Amygdala (tissue), 56 donors: ENCODE measurements around the gene MAN1B1.
A peak's percentile ranks its signal among the peaks of the same experiment; 100 is the strongest.
"Not testable (repeated sequence)": the region's sequence is repeated elsewhere in the genome, so short reads cannot be mapped to it uniquely, and the experiment has no call there.

Experiments used
- DNase-seq, 56 donors: peaks; one replicate each; lab custom pipeline; 2025; lab: John Stamatoyannopoulos, UW

MAN1B1 gene

GRCh38 chr9:137051145-137051724 is 35.5 kb upstream of the MAN1B1 start:
- DNase-seq: no peak

DNA sequence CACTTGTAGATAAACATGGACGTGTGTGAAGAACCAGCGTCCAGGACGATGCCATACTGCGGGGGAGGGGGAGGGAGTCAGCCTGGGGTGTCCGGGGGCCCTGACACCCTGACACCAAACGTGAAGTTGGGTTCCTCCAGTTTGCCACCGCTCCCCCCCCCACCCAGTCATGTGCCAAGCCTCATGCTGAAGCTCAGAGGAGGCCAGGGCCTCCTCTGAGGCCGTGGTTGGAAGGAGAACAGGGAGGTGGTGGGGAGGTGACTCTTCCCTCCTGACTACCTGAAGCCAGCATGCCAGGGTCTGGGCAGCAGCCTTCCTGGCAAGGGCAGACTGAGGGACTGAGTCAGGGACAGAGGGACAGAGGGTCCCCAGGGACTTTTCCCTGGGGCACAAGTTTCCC is 34.5 kb upstream of the MAN1B1 start:
- DNase-seq: no peak

GRCh38 chr9:137052998-137053943 is 33.5 kb upstream of the MAN1B1 start:
- no peak for DNase-seq

DNA sequence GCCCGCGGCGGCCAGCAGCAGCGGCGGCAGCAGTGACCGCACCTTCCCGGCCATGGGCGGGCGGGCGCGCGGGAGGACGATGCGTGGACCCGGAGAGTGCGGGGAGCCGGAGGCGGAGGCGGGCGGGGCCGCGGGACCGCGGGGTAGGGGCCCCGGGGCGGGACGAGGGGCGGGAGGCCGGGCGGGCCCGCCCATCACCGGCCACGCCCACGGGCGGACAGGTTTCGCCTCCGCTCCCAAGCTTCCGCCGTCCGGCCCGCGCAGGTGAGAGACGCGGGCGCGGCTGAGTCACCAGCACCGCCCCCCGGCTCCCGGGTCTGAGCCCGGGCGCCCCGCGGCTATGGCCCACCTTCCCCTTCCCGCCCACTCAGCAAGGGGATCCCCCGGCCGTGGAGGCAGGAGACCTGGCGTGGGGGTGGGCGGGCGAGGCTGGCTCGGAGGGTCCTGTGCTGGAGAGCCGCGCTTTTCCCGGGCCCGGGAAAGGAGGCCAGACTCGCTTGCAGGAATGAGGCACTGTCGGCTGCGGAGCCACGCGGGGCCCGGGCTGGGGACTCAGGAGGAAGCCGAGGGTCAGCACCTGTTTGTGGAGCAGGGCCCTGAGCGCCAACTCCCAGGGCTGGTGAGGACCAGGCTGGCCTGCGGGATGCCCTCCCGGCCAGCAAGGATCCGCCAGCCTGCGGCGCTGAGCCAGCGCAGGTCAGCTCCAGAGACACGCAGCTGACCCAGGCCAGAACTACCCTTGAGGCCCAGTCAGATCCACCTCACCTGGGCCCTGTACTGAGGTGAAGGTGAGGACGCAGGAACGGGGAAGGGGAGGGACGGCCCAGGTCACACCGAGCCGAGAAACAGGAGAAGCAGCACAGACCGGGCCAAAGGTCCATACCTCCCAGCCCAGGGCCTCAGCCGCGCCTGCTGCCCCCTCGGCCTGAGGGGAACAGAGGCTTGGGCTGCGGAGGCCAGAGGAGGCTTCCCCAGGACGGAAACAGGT is 32.5 kb upstream of the MAN1B1 start, which contains the start of gene ENTPD2:
ENTPD2 (minus strand) TSS at position 118 of the 988 bp plus-strand sequence; CDS start at position 54, 64 bp downstream.
- peak in 2 of 56 donors; percentile 30 to 35 for DNase-seq

DNA sequence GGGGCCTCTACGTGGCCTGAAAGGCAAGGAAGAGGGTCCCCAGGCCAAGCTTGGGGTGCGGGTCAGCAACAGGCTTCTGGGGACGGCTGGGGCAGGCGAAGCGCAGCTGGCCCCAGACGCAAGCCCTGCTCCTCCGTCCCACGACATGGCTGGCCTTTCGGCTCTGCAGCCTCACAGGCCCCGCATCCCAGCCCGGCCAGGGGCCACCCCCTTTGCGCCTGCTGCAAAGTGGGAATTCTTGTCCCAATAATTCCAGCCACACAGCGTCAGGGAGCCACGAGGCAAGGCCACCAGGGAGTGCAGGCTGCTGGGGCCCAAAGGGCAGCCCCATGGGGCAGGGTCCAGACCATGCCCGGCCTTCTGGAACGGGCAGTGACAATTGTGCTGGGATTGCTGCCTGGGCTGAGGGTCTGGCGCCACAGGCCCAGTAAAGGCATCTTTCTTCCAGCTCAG is 31.8 kb upstream of the MAN1B1 start:
- peak in 31 of 56 donors; percentile 34 to 90 (median 75) for DNase-seq

DNA sequence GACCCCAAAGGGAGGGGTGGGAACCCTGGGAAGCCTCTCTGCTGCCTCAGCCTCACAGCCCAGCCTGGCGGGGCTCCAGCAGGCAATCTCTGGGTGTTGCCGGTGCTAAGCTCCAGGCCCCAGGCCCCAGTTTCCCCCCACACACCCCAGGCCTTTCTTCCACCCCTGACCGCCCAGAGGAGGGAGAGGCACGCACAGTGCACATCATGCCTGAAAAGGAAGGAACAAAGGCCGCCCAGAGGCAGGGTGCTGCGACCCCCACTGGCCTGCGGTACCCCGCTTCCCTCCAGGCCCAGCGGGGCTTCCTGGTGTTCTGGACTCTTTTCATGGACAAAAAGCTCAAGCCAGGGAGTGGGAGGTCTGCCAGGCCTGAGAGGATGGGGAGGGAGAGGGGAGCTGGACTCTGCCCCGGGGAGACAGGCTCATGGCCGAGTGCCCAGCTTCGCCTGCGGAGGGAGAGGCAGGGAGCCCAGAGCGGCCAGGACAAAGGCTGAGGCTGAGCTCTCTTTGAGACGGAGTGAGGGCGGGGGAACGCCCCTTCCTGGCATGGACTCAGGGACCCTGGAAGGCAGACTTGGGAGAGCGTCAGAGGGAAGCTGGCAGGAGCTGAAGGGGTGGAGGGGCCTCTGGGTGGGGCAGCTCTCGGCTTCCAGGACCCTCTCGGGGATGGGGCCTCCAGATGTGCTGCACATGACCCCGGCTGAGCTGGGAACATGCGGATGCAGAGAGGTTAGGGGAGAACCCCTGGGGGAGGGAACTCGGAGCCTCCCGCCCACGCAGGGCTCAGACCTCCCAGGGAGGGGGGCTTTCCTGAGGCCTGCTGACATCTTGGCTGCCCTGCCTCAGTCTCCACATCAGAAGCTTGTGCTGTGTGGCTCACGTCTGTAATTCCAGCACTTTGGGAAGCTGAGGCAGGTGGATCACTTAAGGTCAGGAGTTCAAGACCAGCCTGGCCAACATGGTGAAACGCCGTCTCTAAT is 31.1 kb upstream of the MAN1B1 start:
- DNase-seq: peak; percentile 42 to 97 (median 91)

GRCh38 chr9:137056739-137057415 is 29.9 kb upstream of the MAN1B1 start:
- no peak for DNase-seq

DNA sequence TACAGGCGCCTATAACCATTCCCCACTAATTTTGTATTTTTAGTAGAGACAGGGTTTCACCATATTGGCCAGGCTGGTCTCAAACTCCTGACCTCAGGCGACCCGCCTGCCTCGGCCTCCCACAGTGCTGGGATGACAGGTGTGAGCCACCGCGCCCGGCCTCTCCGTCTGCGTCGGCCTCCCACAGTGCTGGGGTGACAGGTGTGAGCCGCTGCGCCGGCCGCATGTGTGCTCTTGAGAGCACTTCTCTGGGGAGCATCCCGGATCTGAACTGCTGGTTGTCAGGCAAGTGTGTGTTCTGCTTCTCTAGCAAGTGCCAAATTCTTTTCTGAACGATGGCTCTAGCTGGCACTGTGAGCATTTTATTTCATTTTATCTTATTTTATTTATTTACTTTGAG is 29.2 kb upstream of the MAN1B1 start:
- DNase-seq: no peak

GRCh38 chr9:137058521-137059234 is 28.1 kb upstream of the MAN1B1 start:
- no peak for DNase-seq

DNA sequence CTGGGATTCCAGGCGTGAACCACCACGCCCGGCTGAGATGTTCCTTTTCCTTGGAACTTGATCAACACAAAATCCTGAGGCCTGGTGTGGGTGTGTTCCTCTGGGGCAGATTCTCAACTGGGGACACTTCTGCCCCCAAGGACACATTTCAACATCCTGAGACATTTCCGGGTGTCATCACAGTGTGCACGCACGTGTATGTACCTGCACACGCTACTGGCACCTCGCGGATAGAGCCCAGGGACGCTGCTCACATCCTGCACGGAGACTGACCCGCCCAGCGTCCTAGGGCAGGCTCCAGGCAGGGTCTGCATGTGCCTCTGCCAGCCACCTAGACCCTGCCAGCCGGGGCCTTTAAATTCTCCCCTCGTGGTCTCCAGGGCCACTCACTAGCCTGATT is 24.4 kb upstream of the MAN1B1 start:
- DNase-seq: no peak

DNA sequence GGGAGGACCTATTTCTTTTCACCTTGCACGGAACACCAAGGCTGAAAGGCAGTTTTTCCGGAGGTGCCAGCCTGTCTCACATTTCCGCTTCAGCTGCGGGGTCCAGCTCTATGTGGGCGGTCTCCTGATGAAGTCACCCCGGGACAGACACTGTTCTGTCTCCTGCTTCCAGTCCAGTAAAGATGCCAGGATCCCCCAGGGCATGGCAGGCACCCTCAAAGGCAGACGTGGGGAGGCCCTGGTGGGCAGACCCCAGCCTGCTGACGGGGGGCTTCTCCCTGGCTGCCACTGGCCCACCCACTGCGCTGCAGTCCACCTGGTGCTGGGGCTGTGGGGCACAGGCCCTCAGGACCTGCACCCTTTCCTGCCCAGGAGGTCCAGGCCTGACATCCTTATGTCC is 24.0 kb upstream of the MAN1B1 start:
- DNase-seq: not testable (repeated sequence)

DNA sequence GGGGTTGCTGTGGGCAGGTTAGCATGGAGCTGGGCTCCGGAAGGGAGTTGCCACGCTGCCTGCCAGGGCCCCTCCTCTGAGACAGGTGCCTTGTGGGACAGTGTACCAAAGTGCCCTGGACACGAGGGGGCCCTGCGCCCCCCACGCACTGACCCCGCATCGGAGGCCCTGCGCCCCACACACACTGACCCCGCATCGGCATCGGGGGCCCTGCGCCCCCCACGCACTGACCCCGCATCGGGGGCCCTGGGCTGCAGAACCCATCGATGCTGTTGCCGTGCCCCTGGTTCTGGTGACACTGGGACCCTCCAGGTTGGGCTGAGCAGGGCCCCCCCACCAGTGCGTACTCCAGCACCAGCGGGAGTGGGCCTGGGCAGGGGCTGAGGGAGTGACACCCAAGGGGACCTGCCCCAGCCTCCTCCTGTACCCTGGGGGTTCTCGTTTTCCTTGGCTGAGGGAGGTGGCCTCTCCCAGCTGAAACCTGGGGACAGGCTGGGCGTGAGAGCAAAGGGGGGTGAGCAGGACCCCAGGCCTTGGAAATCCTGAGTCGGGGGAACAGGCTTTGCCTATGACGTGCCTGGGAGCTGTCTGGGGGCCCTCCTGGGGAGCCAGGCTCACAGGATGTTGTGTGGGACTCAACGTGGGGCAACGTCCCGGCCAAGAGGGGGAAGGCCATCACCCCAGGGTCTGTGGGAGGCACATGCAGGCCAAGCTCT is 23.3 kb upstream of the MAN1B1 start:
- DNase-seq: no peak

- peak in 39 of 56 donors; percentile 9 to 77 (median 41) for DNase-seq
Measured at GRCh38 chr9:137064027-137064879, 22.5 kb upstream of the MAN1B1 start.

DNA sequence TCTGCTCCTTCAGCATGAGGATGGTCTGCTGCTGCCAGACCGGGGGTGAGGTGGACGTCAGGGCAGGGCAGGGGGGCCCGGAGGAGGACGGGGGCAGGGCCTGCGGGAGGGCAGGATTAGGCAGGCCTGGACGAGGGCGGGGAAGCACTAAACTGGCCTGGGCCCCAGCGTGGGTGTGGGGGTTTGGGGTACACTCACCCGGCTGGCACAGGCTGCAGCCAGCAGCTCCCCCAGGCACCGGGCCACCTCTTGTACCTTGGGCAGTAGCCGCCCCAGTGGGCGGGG is 22.0 kb upstream of the MAN1B1 start:
- no peak for DNase-seq

DNA sequence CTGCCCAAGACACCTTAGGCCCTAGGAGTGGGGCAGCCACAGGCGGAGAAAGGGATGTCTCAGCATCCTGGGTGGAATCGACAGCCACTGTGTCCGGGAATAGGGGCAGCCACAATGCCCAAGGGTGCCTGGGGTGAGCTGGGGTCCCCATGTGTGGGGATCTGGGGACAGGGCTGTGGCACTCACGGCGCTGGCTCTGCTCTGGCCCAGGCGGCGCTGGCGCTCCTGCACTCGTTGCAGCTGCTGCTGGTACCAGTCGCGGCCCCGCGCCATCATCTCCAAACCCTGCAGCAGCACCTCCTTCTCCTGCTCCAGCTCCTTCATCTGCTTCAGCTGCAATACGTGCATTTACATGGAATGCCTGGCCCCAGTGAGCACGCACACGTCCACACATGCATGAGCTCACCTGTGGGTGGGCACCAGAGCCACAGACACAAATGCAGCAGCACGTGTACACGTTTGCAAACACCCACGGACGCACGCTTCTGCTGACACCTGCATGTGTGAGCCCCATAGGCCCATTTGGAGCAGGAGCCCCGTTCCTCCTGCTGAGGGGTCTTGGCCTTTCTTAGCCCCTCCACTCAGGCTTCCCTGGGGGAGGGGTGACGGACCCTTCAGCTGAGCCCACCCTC is 21.3 kb upstream of the MAN1B1 start:
- no peak for DNase-seq
